H9 (cell line): ENCODE measurements around the gene TUT7. TPM values are rescaled to one million over a fixed set of nuclear protein-coding genes. Genes with fewer than 3 reads are reported as not detected.

Experiments
- DNase-seq: peaks from one replicate; pipeline ENCODE4 v3.0.0-alpha.2; 2017
- H2AFZ ChIP-seq: one replicate; pipeline ENCODE4 v1.6.1; 2013; ENCODE audit warnings: mild to moderate bottlenecking, low read length, control low read depth, moderate library complexity
- H2AK5ac ChIP-seq: 2 replicates; pipeline ENCODE4 v1.6.1; 2013; ENCODE audit warnings: low read length, control low read depth, mixed read lengths; ENCODE audit not compliant: insufficient read length
- H2BK120ac ChIP-seq: one replicate; pipeline ENCODE4 v1.6.1; 2013; ENCODE audit warnings: low read depth, mild to moderate bottlenecking, low read length, control low read depth, inconsistent platforms; ENCODE audit not compliant: poor library complexity, severe bottlenecking
- H2BK12ac ChIP-seq: 2 replicates; pipeline ENCODE4 v1.6.1; 2013; ENCODE audit warnings: low read length, control low read depth, mixed read lengths, low read depth; ENCODE audit not compliant: insufficient read length
- H2BK15ac ChIP-seq: 2 replicates; pipeline ENCODE4 v1.6.1; 2013; ENCODE audit warnings: low read depth, low read length, control low read depth
- H2BK20ac ChIP-seq: one replicate; pipeline ENCODE4 v1.6.1; 2013; ENCODE audit warnings: low read depth, mild to moderate bottlenecking, low read length, control low read depth, inconsistent platforms; ENCODE audit not compliant: poor library complexity, severe bottlenecking
- H2BK5ac ChIP-seq: 2 replicates; pipeline ENCODE4 v1.6.1; 2013; ENCODE audit warnings: low read length, control low read depth, mixed read lengths; ENCODE audit not compliant: insufficient read length
- H3K14ac ChIP-seq: 2 replicates; pipeline ENCODE4 v1.6.1; 2013; ENCODE audit warnings: low read length, control low read depth; ENCODE audit not compliant: insufficient read depth
- H3K18ac ChIP-seq: 2 replicates; pipeline ENCODE4 v1.6.1; 2013; ENCODE audit warnings: low read depth, mild to moderate bottlenecking, mixed read lengths, low read length, control low read depth; ENCODE audit not compliant: insufficient read length
- H3K23ac ChIP-seq: 2 replicates; pipeline ENCODE4 v1.6.1; 2013; ENCODE audit warnings: low read length, control low read depth, mixed read lengths, low read depth; ENCODE audit not compliant: insufficient read length
- H3K23me2 ChIP-seq: 2 replicates; pipeline ENCODE4 v1.6.1; 2013; ENCODE audit warnings: low read depth, mild to moderate bottlenecking, mixed read lengths, low read length, control low read depth; ENCODE audit not compliant: insufficient read length, poor library complexity, severe bottlenecking
- H3K27ac ChIP-seq: 2 replicates; pipeline ENCODE4 v1.5.1; 2013; ENCODE audit warnings: low read length, control low read depth, mixed read lengths, low read depth; ENCODE audit not compliant: insufficient read length
- H3K27me3 ChIP-seq: 2 replicates; pipeline ENCODE4 v1.6.1; 2013; ENCODE audit warnings: low read length, control low read depth, inconsistent platforms; ENCODE audit not compliant: insufficient read depth
- H3K4ac ChIP-seq: 2 replicates; pipeline ENCODE4 v1.6.1; 2013; ENCODE audit warnings: low read depth, mild to moderate bottlenecking, control low read depth, inconsistent platforms, low read length, moderate library complexity
- H3K4me1 ChIP-seq: 2 replicates; pipeline ENCODE4 v1.6.1; 2013; ENCODE audit warnings: low read length, control low read depth, inconsistent platforms; ENCODE audit not compliant: insufficient read depth
- H3K4me2 ChIP-seq: 2 replicates; pipeline ENCODE4 v1.6.1; 2013; ENCODE audit warnings: low read length, control low read depth, mixed read lengths; ENCODE audit not compliant: insufficient read length, insufficient read depth
- H3K56ac ChIP-seq: 2 replicates; pipeline ENCODE4 v1.6.1; 2013; ENCODE audit warnings: low read depth, mild to moderate bottlenecking, mixed read lengths, low read length, control low read depth; ENCODE audit not compliant: insufficient read length
- H3K79me1 ChIP-seq: 2 replicates; pipeline ENCODE4 v1.6.1; 2013; ENCODE audit warnings: low read depth, mild to moderate bottlenecking, moderate library complexity, low read length, control low read depth, inconsistent platforms; ENCODE audit not compliant: insufficient read depth, poor library complexity, severe bottlenecking
- H3K79me2 ChIP-seq: 2 replicates; pipeline ENCODE4 v1.6.1; 2013; ENCODE audit warnings: low read length, control low read depth, inconsistent platforms; ENCODE audit not compliant: insufficient read depth
- H3K9ac ChIP-seq: 2 replicates; pipeline ENCODE4 v1.6.1; 2013; ENCODE audit warnings: low read length, control low read depth, mixed read lengths; ENCODE audit not compliant: insufficient read length; ENCODE audit errors: extremely low read depth
- H3K9me3 ChIP-seq: one replicate; pipeline ENCODE4 v1.6.1; 2013; ENCODE audit warnings: low read depth, low read length, inconsistent platforms; ENCODE audit not compliant: control insufficient read depth
- H3T11ph ChIP-seq: one replicate; pipeline ENCODE4 v1.6.1; 2013; ENCODE audit warnings: mild to moderate bottlenecking, low read length, control low read depth, inconsistent platforms
- H4K20me1 ChIP-seq: one replicate; pipeline ENCODE4 v1.6.1; 2013; ENCODE audit not compliant: control insufficient read depth, insufficient read length, insufficient read depth
- H4K5ac ChIP-seq: 2 replicates; pipeline ENCODE4 v1.6.1; 2013; ENCODE audit warnings: low read depth, mild to moderate bottlenecking, mixed read lengths, low read length, control low read depth; ENCODE audit not compliant: insufficient read length
- H4K8ac ChIP-seq: replicated peaks from 2 replicates; pipeline ENCODE4 v1.6.1; 2013; ENCODE audit warnings: low read length, control low read depth, mixed read lengths, low read depth; ENCODE audit not compliant: insufficient read length
- H4K91ac ChIP-seq: 2 replicates; pipeline ENCODE4 v1.6.1; 2013; ENCODE audit warnings: low read depth, mild to moderate bottlenecking, moderate library complexity, mixed read lengths, low read length, control low read depth; ENCODE audit not compliant: insufficient read length
- H3K27ac Mint-ChIP-seq, 3 experiments: 2 replicates in 2 of 3; 3 replicates in 1 of 3; pipeline ENCODE4 v1.8.0; 2020 to 2021; ENCODE audit warnings: mixed read lengths in 3 of 3, mild to moderate bottlenecking in 1 of 3, moderate library complexity in 1 of 3
- H3K27me3 Mint-ChIP-seq: 2 replicates; pipeline ENCODE4 v1.8.0; 2021; ENCODE audit warnings: low read depth, mild to moderate bottlenecking, moderate library complexity, mixed read lengths
- H3K36me3 Mint-ChIP-seq, 3 experiments: 2 replicates in 2 of 3; 3 replicates in 1 of 3; pipeline ENCODE4 v1.8.0; 2020 to 2021; ENCODE audit warnings: low read depth in 3 of 3, mixed read lengths in 3 of 3; ENCODE audit not compliant: insufficient read depth in 1 of 3
- H3K4me1 Mint-ChIP-seq, 2 experiments: 2 replicates each; pipeline ENCODE4 v1.8.0; 2020; ENCODE audit warnings: mixed read lengths in 2 of 2
- H3K4me3 Mint-ChIP-seq, 2 experiments: 2 replicates in 1 of 2; 3 replicates in 1 of 2; pipeline ENCODE4 v1.8.0; 2020 to 2021; ENCODE audit warnings: mild to moderate bottlenecking in 2 of 2, mixed read lengths in 2 of 2, moderate library complexity in 1 of 2
- H3K9me3 Mint-ChIP-seq, 2 experiments: 2 replicates in 1 of 2; 3 replicates in 1 of 2; pipeline ENCODE4 v1.8.0; 2020; ENCODE audit warnings: mild to moderate bottlenecking in 2 of 2, mixed read lengths in 2 of 2, moderate library complexity in 1 of 2
- WGBS: extraction: QIAGEN DNeasy Blood & Tissue Kit; methylation state at CpG from one replicate; pipeline ENCODE4 v1.1.7; 2013; ENCODE audit warnings: missing lambda C conversion rate, low lambda C conversion rate, mixed read lengths; ENCODE audit not compliant: insufficient read length; ENCODE audit errors: extremely low coverage; 5-methylcytosine and 5-hydroxymethylcytosine counted together
- total RNA-seq: library from RNA; stranded (reverse); gene quantifications from 2 replicates; pipeline ENCODE4 v1.2.1, GENCODE V29; 2021
- TF ChIP-seq, protein P1 (sequence below): fragments of 200-600 bp; sonication (generic); conservative IDR thresholded peaks from 3 replicates; pipeline ENCODE4 v1.8.0; 2021; ENCODE audit warnings: antibody characterized with exemption, mild to moderate bottlenecking

TUT7 gene
- total RNA-seq, 1 experiment from 2014 or later = 23.1 TPM

DNA sequence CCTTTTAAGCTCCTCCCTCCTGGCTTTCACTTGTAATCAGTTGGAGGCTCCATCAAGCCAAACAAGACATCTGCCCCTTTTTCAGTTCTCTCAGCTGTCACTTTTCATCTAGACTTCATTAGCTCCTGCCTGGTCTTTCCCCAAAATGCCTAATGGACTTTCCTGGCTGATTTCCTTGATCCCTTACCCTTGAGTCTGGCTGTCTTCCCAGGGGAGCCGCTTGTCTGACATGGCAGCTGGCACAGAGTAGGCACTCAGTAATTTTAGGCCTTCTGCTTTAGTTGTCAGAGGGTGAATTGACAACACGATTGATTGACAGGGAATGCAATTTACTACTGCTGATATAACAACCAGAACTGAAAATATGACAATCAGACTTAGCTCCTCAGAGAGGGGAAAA, 96.8 kb downstream of the TUT7 start:
- no peak overlapping the region for H3K23ac ChIP-seq
- TF ChIP-seq, protein P1, sequence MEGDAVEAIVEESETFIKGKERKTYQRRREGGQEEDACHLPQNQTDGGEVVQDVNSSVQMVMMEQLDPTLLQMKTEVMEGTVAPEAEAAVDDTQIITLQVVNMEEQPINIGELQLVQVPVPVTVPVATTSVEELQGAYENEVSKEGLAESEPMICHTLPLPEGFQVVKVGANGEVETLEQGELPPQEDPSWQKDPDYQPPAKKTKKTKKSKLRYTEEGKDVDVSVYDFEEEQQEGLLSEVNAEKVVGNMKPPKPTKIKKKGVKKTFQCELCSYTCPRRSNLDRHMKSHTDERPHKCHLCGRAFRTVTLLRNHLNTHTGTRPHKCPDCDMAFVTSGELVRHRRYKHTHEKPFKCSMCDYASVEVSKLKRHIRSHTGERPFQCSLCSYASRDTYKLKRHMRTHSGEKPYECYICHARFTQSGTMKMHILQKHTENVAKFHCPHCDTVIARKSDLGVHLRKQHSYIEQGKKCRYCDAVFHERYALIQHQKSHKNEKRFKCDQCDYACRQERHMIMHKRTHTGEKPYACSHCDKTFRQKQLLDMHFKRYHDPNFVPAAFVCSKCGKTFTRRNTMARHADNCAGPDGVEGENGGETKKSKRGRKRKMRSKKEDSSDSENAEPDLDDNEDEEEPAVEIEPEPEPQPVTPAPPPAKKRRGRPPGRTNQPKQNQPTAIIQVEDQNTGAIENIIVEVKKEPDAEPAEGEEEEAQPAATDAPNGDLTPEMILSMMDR = no peak
- H3K4ac ChIP-seq = no peak overlapping the region
- no peak overlapping the region for H2AK5ac ChIP-seq
- H3K4me1 ChIP-seq = no peaks in the 10 kb centered on the region
- H3T11ph ChIP-seq = no peak overlapping the region
- H4K8ac ChIP-seq = no peak overlapping the region
- H3K79me2 ChIP-seq = no peaks in the 10 kb centered on the region
- no peak overlapping the region for H2BK15ac ChIP-seq
- H3K4me3 Mint-ChIP-seq = no peak overlapping the region
- no peaks in the 10 kb centered on the region for H3K27me3 Mint-ChIP-seq
- no peak overlapping the region for H3K9ac ChIP-seq
- no peaks in the 10 kb centered on the region for H4K20me1 ChIP-seq
- H3K27me3 ChIP-seq = no peaks in the 10 kb centered on the region
- DNase-seq = no peak
- H2BK120ac ChIP-seq = no peak overlapping the region
- H4K91ac ChIP-seq = no peak overlapping the region
- H3K27ac ChIP-seq = no peak overlapping the region
- H3K4me1 Mint-ChIP-seq = peaks cover 0 to 5% of the 10 kb centered on the region in 2 experiments; a peak in 1 of 4 replicates
- peaks cover 9 to 18% of the 10 kb centered on the region in 2 experiments; a peak in 4 of 5 replicates for H3K9me3 Mint-ChIP-seq
- WGBS = no CpG with 5 or more reads among the region's 2 CpGs
- H3K27ac Mint-ChIP-seq = no peak overlapping the region
- H2BK12ac ChIP-seq = no peak overlapping the region
- H2AFZ ChIP-seq = no peak overlapping the region
- H2BK20ac ChIP-seq = no peak overlapping the region
- H2BK5ac ChIP-seq = no peak overlapping the region
- H3K36me3 Mint-ChIP-seq = peaks cover 5 to 12% (median 11%) of the 10 kb centered on the region in 3 experiments
- H4K5ac ChIP-seq = no peak overlapping the region
- no peak overlapping the region for H3K56ac ChIP-seq
- peaks cover 9% of the 10 kb centered on the region for H3K9me3 ChIP-seq
- no peak overlapping the region for H3K18ac ChIP-seq
- H3K79me1 ChIP-seq = no peaks in the 10 kb centered on the region
- H3K23me2 ChIP-seq = no peaks in the 10 kb centered on the region
- H3K4me2 ChIP-seq = no peak overlapping the region
- H3K14ac ChIP-seq = no peak overlapping the region
